ENCODE measurements around the gene TRIB2. TPM values are rescaled to one million over a fixed set of nuclear protein-coding genes. Genes with fewer than 3 reads are reported as not detected.

TRIB2 gene
- total RNA-seq, 1 experiment from 2014 or later, result 100.0 TPM

DNA sequence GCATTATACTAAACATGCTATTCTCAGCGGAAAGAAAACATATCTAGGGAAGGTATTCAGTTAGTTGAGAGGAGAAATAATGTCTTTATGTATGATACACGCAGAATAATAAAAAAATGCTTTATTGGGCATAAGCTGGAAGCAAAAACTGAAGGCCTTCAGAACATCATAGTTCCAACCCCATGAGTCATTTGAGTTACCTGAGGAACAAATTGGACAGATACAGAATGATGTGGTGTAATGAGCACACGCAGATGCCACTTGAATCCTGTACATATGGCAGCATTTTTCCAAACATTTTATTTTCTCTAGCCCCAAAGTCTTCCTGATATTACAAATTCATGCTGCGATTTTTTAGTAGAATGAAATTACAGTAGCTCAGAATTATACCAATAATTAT is 23.2 kb upstream of the TRIB2 start:
- no peaks in the 10 kb centered on the region for H3K27me3 ChIP-seq (replicated peaks; ENCODE audit: insufficient read depth, low read depth, low read length, poor library complexity)
- H3K27ac ChIP-seq (ENCODE audit: low read depth, low read length, poor library complexity, severe bottlenecking), result no peak overlapping the region
- intact Hi-C loops (cut with micrococcal nuclease; ENCODE audit: unreplicated experiment), result no loop called here
- no peaks in the 10 kb centered on the region for H3K36me3 ChIP-seq (ENCODE audit: insufficient read depth, low read length, poor library complexity, severe bottlenecking)
- no TSS peak for BruUV-seq (replicated peaks)
- CTCF ChIA-PET, result no interaction called here
- H3K4me1 ChIP-seq (ENCODE audit: insufficient read depth, low read length, poor library complexity, severe bottlenecking), result no peaks in the 10 kb centered on the region
- no peak for TF ChIP-seq EZH2 (IDR thresholded peaks at IDR 0.05; ENCODE audit: borderline replicate concordance, low read depth, low read length, poor library complexity, severe bottlenecking)
- TF ChIP-seq, protein P1, sequence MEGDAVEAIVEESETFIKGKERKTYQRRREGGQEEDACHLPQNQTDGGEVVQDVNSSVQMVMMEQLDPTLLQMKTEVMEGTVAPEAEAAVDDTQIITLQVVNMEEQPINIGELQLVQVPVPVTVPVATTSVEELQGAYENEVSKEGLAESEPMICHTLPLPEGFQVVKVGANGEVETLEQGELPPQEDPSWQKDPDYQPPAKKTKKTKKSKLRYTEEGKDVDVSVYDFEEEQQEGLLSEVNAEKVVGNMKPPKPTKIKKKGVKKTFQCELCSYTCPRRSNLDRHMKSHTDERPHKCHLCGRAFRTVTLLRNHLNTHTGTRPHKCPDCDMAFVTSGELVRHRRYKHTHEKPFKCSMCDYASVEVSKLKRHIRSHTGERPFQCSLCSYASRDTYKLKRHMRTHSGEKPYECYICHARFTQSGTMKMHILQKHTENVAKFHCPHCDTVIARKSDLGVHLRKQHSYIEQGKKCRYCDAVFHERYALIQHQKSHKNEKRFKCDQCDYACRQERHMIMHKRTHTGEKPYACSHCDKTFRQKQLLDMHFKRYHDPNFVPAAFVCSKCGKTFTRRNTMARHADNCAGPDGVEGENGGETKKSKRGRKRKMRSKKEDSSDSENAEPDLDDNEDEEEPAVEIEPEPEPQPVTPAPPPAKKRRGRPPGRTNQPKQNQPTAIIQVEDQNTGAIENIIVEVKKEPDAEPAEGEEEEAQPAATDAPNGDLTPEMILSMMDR (conservative IDR thresholded peaks at IDR 0.05; ENCODE audit: low read depth, low read length), result no peak
- peaks cover 12% of the 10 kb centered on the region for H3K9me3 ChIP-seq (ENCODE audit: low read depth, low read length, poor library complexity, severe bottlenecking)
- no peak overlapping the region for H3K4me3 ChIP-seq (ENCODE audit: low read depth, low read length, poor library complexity, severe bottlenecking)
- POLR2A ChIA-PET (ENCODE audit: low non-redundant PET), result no interaction called here
- DNase-seq (ENCODE audit: low spot score), result no peak

DNA sequence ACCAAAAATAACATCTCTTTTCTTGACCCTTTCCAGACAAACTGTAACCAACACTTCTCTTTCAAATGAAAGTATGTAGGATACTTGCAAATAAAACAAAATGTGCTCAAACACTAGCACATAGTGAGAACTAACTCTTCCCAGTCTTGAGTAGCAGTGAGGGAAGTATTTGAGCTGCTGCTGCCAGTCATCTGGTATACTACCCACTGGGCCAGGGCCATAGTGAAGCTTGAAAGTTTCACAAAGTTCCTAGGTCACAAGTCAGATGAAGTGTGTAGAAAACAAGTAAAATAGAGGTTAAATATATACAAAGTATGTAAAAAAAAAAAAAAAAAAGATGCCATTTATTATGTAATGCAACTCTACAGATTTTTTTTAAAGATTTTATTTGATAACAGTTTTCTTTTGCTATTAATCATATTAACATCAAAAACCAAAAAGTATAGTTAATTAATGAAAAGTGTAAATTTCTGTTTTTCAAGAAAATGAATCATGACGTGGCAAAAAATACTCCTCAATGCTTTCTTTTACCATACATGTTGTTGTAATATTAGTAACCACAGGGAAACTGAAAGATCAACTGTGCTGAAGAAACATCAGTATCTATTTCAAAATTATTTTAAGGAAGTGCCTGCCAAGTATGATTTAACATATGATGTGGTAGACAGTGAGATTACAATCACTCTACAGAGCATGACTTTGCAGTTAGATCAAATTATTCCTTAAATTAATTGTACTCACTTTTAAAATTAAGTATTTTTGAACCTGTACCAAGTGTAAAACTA is 21.6 kb upstream of the TRIB2 start:
- ChIA-PET POLR2A (ENCODE audit: low non-redundant PET) (no interaction called here), CTCF (no interaction called here)
- Histone ChIP-seq H3K4me1 (ENCODE audit: insufficient read depth, low read length, poor library complexity, severe bottlenecking) (no peaks in the 10 kb centered on the region), H3K27me3 (replicated peaks; ENCODE audit: insufficient read depth, low read depth, low read length, poor library complexity) (no peaks in the 10 kb centered on the region), H3K9me3 (ENCODE audit: low read depth, low read length, poor library complexity, severe bottlenecking) (peaks cover 7% of the 10 kb centered on the region), H3K27ac (ENCODE audit: low read depth, low read length, poor library complexity, severe bottlenecking) (no peak overlapping the region), H3K36me3 (ENCODE audit: insufficient read depth, low read length, poor library complexity, severe bottlenecking) (no peaks in the 10 kb centered on the region), H3K4me3 (ENCODE audit: low read depth, low read length, poor library complexity, severe bottlenecking) (no peak overlapping the region)
- no TSS peak for BruUV-seq (replicated peaks)
- intact Hi-C loops (cut with micrococcal nuclease; ENCODE audit: unreplicated experiment), result no loop called here
- no peak for DNase-seq (ENCODE audit: low spot score)
- TF ChIP-seq, protein P1 (conservative IDR thresholded peaks at IDR 0.05; ENCODE audit: low read depth, low read length), result no peak
- no peak for TF ChIP-seq EZH2 (IDR thresholded peaks at IDR 0.05; ENCODE audit: borderline replicate concordance, low read depth, low read length, poor library complexity, severe bottlenecking)

DNA sequence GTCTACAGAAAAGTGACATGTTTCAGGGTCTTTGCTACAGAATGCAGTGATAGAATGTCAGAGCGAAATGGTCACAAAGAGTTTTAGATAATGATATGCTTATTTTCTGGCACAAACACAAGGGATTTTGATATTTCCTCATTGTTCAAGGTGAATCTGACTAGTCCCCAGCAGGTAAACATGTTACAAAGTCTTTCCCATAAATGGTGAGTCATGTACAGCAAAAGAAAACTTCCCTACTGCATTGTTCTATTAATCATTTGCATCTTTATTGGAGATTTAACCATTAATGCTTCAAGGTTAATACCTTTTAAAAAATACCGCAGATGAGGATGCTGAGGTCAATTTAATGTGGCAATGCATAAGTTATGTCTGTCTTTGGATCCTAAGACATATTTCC is 19.1 kb upstream of the TRIB2 start:
- intact Hi-C loops (cut with micrococcal nuclease; ENCODE audit: unreplicated experiment), result no loop called here
- BruUV-seq (replicated peaks), result no TSS peak

More for the DNA sequence above, 19.1 kb upstream of the TRIB2 start:
- Histone ChIP-seq H3K27ac (ENCODE audit: low read depth, low read length, poor library complexity, severe bottlenecking) (no peak overlapping the region), H3K9me3 (ENCODE audit: low read depth, low read length, poor library complexity, severe bottlenecking) (no peaks in the 10 kb centered on the region), H3K36me3 (ENCODE audit: insufficient read depth, low read length, poor library complexity, severe bottlenecking) (no peaks in the 10 kb centered on the region), H3K4me1 (ENCODE audit: insufficient read depth, low read length, poor library complexity, severe bottlenecking) (peaks cover 17% of the 10 kb centered on the region), H3K4me3 (ENCODE audit: low read depth, low read length, poor library complexity, severe bottlenecking) (no peak overlapping the region), H3K27me3 (replicated peaks; ENCODE audit: insufficient read depth, low read depth, low read length, poor library complexity) (no peaks in the 10 kb centered on the region)
- no peak for DNase-seq (ENCODE audit: low spot score)
- CTCF ChIA-PET, result no interaction called here
- TF ChIP-seq, protein P1 (conservative IDR thresholded peaks at IDR 0.05; ENCODE audit: low read depth, low read length), result no peak
- no peak for TF ChIP-seq EZH2 (IDR thresholded peaks at IDR 0.05; ENCODE audit: borderline replicate concordance, low read depth, low read length, poor library complexity, severe bottlenecking)
- POLR2A ChIA-PET (ENCODE audit: low non-redundant PET), result no interaction called here
